T-cell (primary cell): Measurements from ENCODE around the gene CTPS1. TPM values are rescaled to one million over a fixed set of nuclear protein-coding genes. Genes with fewer than 3 reads are reported as not detected.

ENCODE experiments used
- ATAC-seq, 4 experiments: fragments of 200-7000 bp in 3 of 4; fragments of 150-1000 bp in 1 of 4; cut with Tn5 transposase; replicated peaks in 1 of 4; 1 replicate in 3 of 4; 2 replicates in 1 of 4; pipeline ENCODE4 v1.10.0; 2021; ENCODE audit warnings: moderate library complexity in 3 of 4, mild to moderate bottlenecking in 2 of 4, moderate number of reproducible peaks in 1 of 4
- CTCF ChIA-PET, 2 donors: fragments of 300-600 bp; sonication (Branson Sonifier 250); formaldehyde crosslinking; loops; one replicate each; lab custom pipeline; 2022; ENCODE audit warnings: antibody characterized with exemption in 2 of 2; lab: Charles Lee
- POLR2A ChIA-PET, 2 donors: fragments of 300-600 bp; sonication (Branson Sonifier 250); formaldehyde crosslinking; loops; one replicate each; lab custom pipeline; 2022; ENCODE audit warnings: antibody characterized with exemption in 2 of 2; lab: Charles Lee
- DNase-seq, 35 experiments: peaks; one replicate each; pipeline versions ENCODE4 v3.0.0 to v3.0.0-alpha.2; 2013 to 2023
- H3K27ac ChIP-seq: one replicate; pipeline ENCODE4 v1.5.1; 2013; ENCODE audit warnings: low read length
- H3K27me3 ChIP-seq, 2 experiments: replicated peaks in 1 of 2; 1 replicate in 1 of 2; 2 replicates in 1 of 2; pipeline versions ENCODE4 v1.6.1 to v1.7.0; 2013; ENCODE audit warnings: low read length in 1 of 2, mixed read lengths in 1 of 2; ENCODE audit not compliant: control insufficient read depth in 2 of 2, insufficient read depth in 2 of 2; ENCODE audit errors: extremely low read depth in 1 of 2
- H3K36me3 ChIP-seq, 2 donors: 1 replicate in 1 of 2; 2 replicates in 1 of 2; pipeline versions ENCODE4 v1.6.1 to v1.7.0; 2013; ENCODE audit warnings: low read length in 1 of 2; ENCODE audit not compliant: control insufficient read depth in 2 of 2, insufficient read depth in 1 of 2; ENCODE audit errors: extremely low read depth in 1 of 2
- H3K4me1 ChIP-seq, 2 experiments: 1 replicate in 1 of 2; 2 replicates in 1 of 2; pipeline versions ENCODE4 v1.6.1 to v1.7.0; 2013; ENCODE audit warnings: low read length in 2 of 2, mixed read lengths in 1 of 2; ENCODE audit not compliant: insufficient read depth in 2 of 2, control insufficient read depth in 1 of 2; ENCODE audit errors: extremely low read depth in 1 of 2
- H3K4me3 ChIP-seq, 2 donors: 1 replicate in 1 of 2; 2 replicates in 1 of 2; pipeline versions ENCODE4 v1.5.1 to v1.7.0; 2013; ENCODE audit warnings: mild to moderate bottlenecking in 2 of 2, low read length in 1 of 2, moderate library complexity in 1 of 2; ENCODE audit not compliant: control insufficient read depth in 1 of 2; ENCODE audit errors: extremely low read depth in 1 of 2
- H3K9me3 ChIP-seq: 2 replicates; pipeline ENCODE4 v1.7.0; 2013
- H3K27ac Mint-ChIP-seq, 2 donors: one replicate each; pipeline ENCODE4 v1.8.0; 2020 to 2021; ENCODE audit warnings: mild to moderate bottlenecking in 2 of 2, mixed read lengths in 2 of 2
- H3K27me3 Mint-ChIP-seq, 2 donors: one replicate each; pipeline ENCODE4 v1.8.0; 2021 to 2022; ENCODE audit warnings: mixed read lengths in 2 of 2
- H3K36me3 Mint-ChIP-seq: one replicate; pipeline ENCODE4 v1.8.0; 2021; ENCODE audit warnings: mixed read lengths
- H3K4me1 Mint-ChIP-seq, 3 donors: one replicate each; pipeline ENCODE4 v1.8.0; 2020 to 2022; ENCODE audit warnings: mixed read lengths in 3 of 3, mild to moderate bottlenecking in 1 of 3
- H3K4me3 Mint-ChIP-seq, 3 donors: one replicate each; pipeline ENCODE4 v1.8.0; 2020 to 2022; ENCODE audit warnings: mild to moderate bottlenecking in 3 of 3, mixed read lengths in 3 of 3, moderate library complexity in 3 of 3
- H3K9me3 Mint-ChIP-seq, 3 donors: one replicate each; pipeline ENCODE4 v1.8.0; 2020 to 2022; ENCODE audit warnings: mixed read lengths in 3 of 3
- WGBS: methylation state at CpG from one replicate; pipeline ENCODE4 v1.1.5; 2013; ENCODE audit warnings: missing lambda C conversion rate; ENCODE audit not compliant: insufficient coverage; 5-methylcytosine and 5-hydroxymethylcytosine counted together
- total RNA-seq, 35 experiments: library from RNA in 6 of 35; stranded (reverse) in 6 of 35; fragments of 120-200 nt in 1 of 35; gene quantifications; one replicate each; pipeline versions ENCODE4 v1.2.1 to v1.2.4 and lab custom pipeline; 2013 to 2026

CTPS1 gene
- total RNA-seq, 5 donors from 2014 or later (not counting 1 experiment from before 2014, with no cell fraction given), result 26.0 to 57.2 (median 29.1) TPM

GRCh38 chr1:41041614-41042270 is 62.2 kb downstream of the CTPS1 start:
- 92% methylated on average over 3 of the region's 3 CpGs for WGBS
- ChIA-PET POLR2A (no interaction called here), CTCF (interaction anchor here in 1 of 2 donors (0.7 kb wide), 1 partner anchor 22 kb away, joined by 3 read pairs; no protein-coding TSS in a partner anchor)
- Histone ChIP-seq H3K36me3 (peaks cover 3 to 43% of the 10 kb centered on the region in 2 donors), H3K27ac (no peak overlapping the region), H3K4me3 (no peak overlapping the region), H3K27me3 (no peaks in the 10 kb centered on the region), H3K9me3 (no peaks in the 10 kb centered on the region), H3K4me1 (no peaks in the 10 kb centered on the region)
- H3K27ac Mint-ChIP-seq, result no peak overlapping the region
- DNase-seq (no peak), ATAC-seq (no peak)
- H3K9me3 Mint-ChIP-seq, result no peaks in the 10 kb centered on the region
- no peak overlapping the region for H3K4me3 Mint-ChIP-seq
- H3K27me3 Mint-ChIP-seq, result no peaks in the 10 kb centered on the region
- peaks cover 44% of the 10 kb centered on the region for H3K36me3 Mint-ChIP-seq
- H3K4me1 Mint-ChIP-seq, result peaks cover 2 to 8% (median 6%) of the 10 kb centered on the region in 3 donors

DNA sequence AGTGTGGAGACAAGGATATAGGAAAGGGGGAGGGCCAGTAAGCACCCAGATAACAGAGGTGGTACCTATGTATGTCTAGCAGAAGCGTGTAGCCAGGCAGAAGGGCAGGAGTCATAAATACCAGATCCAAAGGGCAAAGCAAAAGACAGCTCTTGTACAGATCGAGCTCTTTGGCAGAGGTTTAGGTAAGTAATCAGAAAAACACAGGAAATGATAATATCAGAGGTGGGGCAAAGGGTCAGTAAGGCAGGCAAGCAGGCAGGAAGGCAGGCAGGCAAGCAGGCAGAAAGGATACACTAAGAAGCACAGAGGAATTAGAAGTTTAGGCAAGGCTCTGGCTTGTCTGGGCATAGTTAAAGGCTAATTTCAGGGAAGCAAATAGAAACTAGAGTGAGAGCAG is 64.7 kb downstream of the CTPS1 start:
- ChIA-PET CTCF (no interaction called here), POLR2A (no interaction called here)
- Histone ChIP-seq H3K4me3 (no peak overlapping the region), H3K9me3 (no peaks in the 10 kb centered on the region), H3K36me3 (peaks cover 3 to 41% of the 10 kb centered on the region in 2 donors), H3K27ac (no peak overlapping the region), H3K4me1 (no peaks in the 10 kb centered on the region), H3K27me3 (no peaks in the 10 kb centered on the region)
- Mint-ChIP-seq H3K27ac (no peak overlapping the region), H3K4me3 (no peak overlapping the region), H3K36me3 (peaks cover 55% of the 10 kb centered on the region), H3K27me3 (no peaks in the 10 kb centered on the region), H3K9me3 (no peaks in the 10 kb centered on the region), H3K4me1 (peaks cover 2 to 8% (median 6%) of the 10 kb centered on the region in 3 donors)
- ATAC-seq, result no peak
- no peak for DNase-seq
- WGBS, result 79% methylated on average over 2 of the region's 2 CpGs

DNA sequence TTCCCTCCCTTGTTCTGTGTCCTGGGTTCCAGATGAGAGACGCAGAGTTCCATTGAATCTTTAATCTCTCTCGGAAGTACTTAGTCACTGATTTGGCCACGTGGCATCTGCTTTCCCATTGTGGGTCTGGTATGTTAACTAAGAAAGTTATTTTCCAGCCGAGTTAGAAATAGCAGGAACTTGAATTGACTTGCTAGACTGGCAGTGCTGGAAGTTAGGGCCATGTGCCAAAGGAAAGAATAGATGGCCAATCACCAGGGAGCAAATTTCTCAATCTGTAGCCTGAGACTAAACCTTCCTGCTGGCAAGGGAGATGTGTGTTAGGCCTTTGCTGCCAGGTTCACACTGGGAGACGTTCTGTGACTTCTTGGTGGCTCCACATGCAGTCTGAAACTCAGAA is 66.2 kb downstream of the CTPS1 start:
- DNase-seq (no peak), ATAC-seq (no peak)
- CTCF ChIA-PET, result no interaction called here
- 94% methylated on average over 2 of the region's 5 CpGs for WGBS
- H3K4me1 ChIP-seq, result no peaks in the 10 kb centered on the region
- no peak overlapping the region for H3K27ac Mint-ChIP-seq
- POLR2A ChIA-PET, result no interaction called here
- no peaks in the 10 kb centered on the region for H3K27me3 ChIP-seq
- no peak overlapping the region for H3K4me3 ChIP-seq
- no peaks in the 10 kb centered on the region for H3K9me3 ChIP-seq
- peaks cover 3 to 41% of the 10 kb centered on the region in 2 donors for H3K36me3 ChIP-seq
- peaks cover 2 to 8% (median 6%) of the 10 kb centered on the region in 3 donors for H3K4me1 Mint-ChIP-seq
- H3K27me3 Mint-ChIP-seq, result no peaks in the 10 kb centered on the region
- peaks cover 59% of the 10 kb centered on the region for H3K36me3 Mint-ChIP-seq
- no peaks in the 10 kb centered on the region for H3K9me3 Mint-ChIP-seq
- H3K27ac ChIP-seq, result no peak overlapping the region
- no peak overlapping the region for H3K4me3 Mint-ChIP-seq

DNA sequence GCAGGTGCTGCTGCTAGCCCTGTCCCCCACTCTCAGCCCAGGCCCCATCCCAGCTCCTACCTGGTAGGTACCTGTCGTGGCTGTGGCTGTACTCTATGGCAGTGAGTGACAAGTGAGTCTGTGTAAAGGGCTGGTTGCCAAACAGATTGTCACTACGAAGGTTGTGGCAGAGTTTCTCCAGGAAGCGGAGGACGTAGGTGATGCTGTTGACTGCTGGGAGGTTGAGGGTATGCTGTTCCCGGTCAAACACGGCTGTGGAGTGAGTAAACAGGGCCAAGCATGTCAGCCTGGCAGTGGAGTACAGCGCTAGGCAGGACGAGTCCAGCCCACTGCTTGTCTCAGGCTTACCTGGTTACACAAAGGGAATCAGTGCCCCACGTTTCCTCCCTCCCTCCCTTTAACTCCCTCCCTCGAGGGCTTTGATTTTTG is 66.9 kb downstream of the CTPS1 start:
- Mint-ChIP-seq H3K4me3 (no peak overlapping the region), H3K9me3 (no peaks in the 10 kb centered on the region), H3K27ac (no peak overlapping the region), H3K36me3 (peaks cover 59% of the 10 kb centered on the region), H3K4me1 (peaks cover 2 to 8% (median 6%) of the 10 kb centered on the region in 3 donors), H3K27me3 (no peaks in the 10 kb centered on the region)
- no peaks in the 10 kb centered on the region for H3K4me1 ChIP-seq
- no peak overlapping the region for H3K4me3 ChIP-seq
- no peaks in the 10 kb centered on the region for H3K27me3 ChIP-seq
- no peaks in the 10 kb centered on the region for H3K9me3 ChIP-seq
- ChIA-PET CTCF (no interaction called here), POLR2A (no interaction called here)
- peaks cover 3 to 37% of the 10 kb centered on the region in 2 donors for H3K36me3 ChIP-seq
- DNase-seq (no peak), ATAC-seq (no peak)
- no peak overlapping the region for H3K27ac ChIP-seq
- 91% methylated on average over 10 of the region's 10 CpGs for WGBS

- WGBS, result 100% methylated on average over 1 of the region's 3 CpGs
- Histone ChIP-seq H3K36me3 (peaks cover 3 to 37% of the 10 kb centered on the region in 2 donors), H3K4me1 (no peaks in the 10 kb centered on the region), H3K4me3 (no peak overlapping the region), H3K9me3 (no peaks in the 10 kb centered on the region), H3K27ac (no peak overlapping the region), H3K27me3 (no peaks in the 10 kb centered on the region)
- peaks cover 68% of the 10 kb centered on the region for H3K36me3 Mint-ChIP-seq
- no peak overlapping the region for H3K4me3 Mint-ChIP-seq
- H3K4me1 Mint-ChIP-seq, result peaks cover 2 to 8% (median 6%) of the 10 kb centered on the region in 3 donors
- DNase-seq, result no peak
- no peaks in the 10 kb centered on the region for H3K27me3 Mint-ChIP-seq
- H3K27ac Mint-ChIP-seq, result no peak overlapping the region
- ChIA-PET CTCF (no interaction called here), POLR2A (no interaction called here)
- H3K9me3 Mint-ChIP-seq, result no peaks in the 10 kb centered on the region
- ATAC-seq, result no peak
Observed at GRCh38 chr1:41048540-41048939, 69.0 kb downstream of the CTPS1 start.

GRCh38 chr1:41051022-41051421 is 71.5 kb downstream of the CTPS1 start:
- Mint-ChIP-seq H3K36me3 (peaks cover 68% of the 10 kb centered on the region), H3K4me3 (no peak overlapping the region), H3K4me1 (no peaks in the 10 kb centered on the region), H3K27ac (no peak overlapping the region), H3K9me3 (no peaks in the 10 kb centered on the region), H3K27me3 (no peaks in the 10 kb centered on the region)
- Histone ChIP-seq H3K27ac (no peak overlapping the region), H3K4me1 (no peaks in the 10 kb centered on the region), H3K9me3 (no peaks in the 10 kb centered on the region), H3K27me3 (no peaks in the 10 kb centered on the region), H3K36me3 (peaks cover 3 to 20% of the 10 kb centered on the region in 2 donors), H3K4me3 (no peak overlapping the region)
- no CpG with 5 or more reads among the region's 1 CpG for WGBS
- DNase-seq, result no peak
- POLR2A ChIA-PET, result interaction anchor here in 1 of 2 donors (0.6 kb wide), 1 partner anchor 1973 kb away, joined by 3 read pairs; no protein-coding TSS in a partner anchor
- no peak for ATAC-seq
- CTCF ChIA-PET, result no interaction called here
